ENCODE data around the gene SIRT6. TPM values are rescaled to one million over a fixed set of nuclear protein-coding genes. Genes with fewer than 3 reads are reported as not detected.
"Not testable (repeated sequence)": the region's sequence is repeated elsewhere in the genome, so short reads cannot be mapped to it uniquely, and the experiment has no call there.

SIRT6 gene
- total RNA-seq, 4 donors from 2014 or later = 18.7 to 39.8 (median 32.9) TPM

DNA sequence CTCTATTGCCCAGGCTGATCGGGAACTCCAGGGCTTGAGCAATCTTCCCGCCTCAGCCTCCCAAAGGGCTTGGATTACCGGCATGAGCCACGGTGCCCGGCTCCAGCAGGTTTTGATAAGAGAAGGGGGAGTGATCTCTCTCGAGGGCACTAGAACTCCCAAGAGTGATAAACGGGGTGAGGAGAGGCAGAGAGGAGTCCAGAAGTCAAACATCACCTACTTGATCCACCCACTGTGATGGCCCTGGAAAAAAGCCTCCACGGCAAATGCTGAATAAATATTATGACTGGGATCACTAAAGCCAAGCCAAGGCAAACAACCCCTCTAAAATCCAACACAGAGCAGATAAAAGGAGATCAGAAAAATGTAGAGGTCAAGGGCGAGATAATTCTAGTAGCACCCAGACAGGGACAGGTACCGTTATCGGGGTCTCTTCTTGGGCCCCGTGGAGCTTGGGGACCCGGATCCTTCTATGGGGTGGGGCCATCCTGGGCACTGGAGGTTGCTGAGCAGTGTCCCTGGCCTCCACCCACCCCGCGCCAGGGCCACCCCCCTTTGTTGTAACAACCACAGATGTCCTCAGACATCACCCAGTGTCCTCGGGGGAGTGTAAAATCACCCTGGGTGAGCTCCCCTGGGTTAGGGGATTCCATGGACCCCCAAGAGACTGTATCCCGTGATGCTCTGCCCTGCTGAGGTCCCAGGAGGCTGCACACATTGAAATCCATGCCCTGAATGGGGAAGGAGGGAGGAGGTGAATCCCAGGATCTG, 32.7 kb downstream of the SIRT6 start:
- 71 to 74% methylated on average over 17 of the region's 17 CpGs for WGBS, 2 donors

DNA sequence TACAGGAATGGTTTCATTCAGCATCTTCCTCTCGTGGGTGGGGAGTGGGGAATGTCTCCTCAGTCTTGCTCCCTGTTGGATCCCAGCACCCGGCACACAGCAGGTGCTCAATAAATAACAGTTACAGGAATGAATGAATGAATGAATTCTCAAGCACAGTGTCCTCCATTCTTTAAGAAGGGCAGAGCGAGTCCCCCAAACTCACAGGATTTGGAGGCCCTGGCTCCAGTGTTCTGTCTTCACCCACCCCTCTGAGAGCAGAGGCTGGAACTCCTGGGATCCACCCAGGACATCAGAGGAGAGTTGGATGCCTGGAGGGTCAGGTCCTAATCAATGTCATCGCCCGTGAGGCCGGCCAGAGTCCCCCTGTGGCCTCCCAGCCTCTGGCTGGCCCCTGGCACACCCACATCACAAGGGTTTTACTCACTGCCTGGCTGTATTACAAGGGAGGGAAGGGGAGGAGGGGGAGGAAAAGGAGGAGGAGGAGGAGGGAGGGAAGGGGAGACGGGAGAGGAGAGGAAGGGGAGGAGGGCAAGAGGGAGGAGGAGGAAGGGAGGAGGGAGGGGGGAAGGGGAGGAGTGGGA, 37.6 kb downstream of the SIRT6 start:
- no peak for DNase-seq (ENCODE audit: low spot score in 2 of 2)
- TF ChIP-seq, protein P1, sequence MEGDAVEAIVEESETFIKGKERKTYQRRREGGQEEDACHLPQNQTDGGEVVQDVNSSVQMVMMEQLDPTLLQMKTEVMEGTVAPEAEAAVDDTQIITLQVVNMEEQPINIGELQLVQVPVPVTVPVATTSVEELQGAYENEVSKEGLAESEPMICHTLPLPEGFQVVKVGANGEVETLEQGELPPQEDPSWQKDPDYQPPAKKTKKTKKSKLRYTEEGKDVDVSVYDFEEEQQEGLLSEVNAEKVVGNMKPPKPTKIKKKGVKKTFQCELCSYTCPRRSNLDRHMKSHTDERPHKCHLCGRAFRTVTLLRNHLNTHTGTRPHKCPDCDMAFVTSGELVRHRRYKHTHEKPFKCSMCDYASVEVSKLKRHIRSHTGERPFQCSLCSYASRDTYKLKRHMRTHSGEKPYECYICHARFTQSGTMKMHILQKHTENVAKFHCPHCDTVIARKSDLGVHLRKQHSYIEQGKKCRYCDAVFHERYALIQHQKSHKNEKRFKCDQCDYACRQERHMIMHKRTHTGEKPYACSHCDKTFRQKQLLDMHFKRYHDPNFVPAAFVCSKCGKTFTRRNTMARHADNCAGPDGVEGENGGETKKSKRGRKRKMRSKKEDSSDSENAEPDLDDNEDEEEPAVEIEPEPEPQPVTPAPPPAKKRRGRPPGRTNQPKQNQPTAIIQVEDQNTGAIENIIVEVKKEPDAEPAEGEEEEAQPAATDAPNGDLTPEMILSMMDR (IDR thresholded peaks at IDR 0.05) = no peak
- H3K4me3 ChIP-seq (ENCODE audit: low read depth, poor library complexity, severe bottlenecking) = no peak overlapping the region
- 32 to 37% methylated on average over 7 of the region's 7 CpGs for WGBS, 2 donors
- intact Hi-C loops (cut with DNase I; ENCODE audit: low total_unique reads) = loop anchor here (10.0 kb wide), 1 partner anchor 60 kb away; no protein-coding TSS in a partner anchor

More for the DNA sequence above, 32.7 kb downstream of the SIRT6 start:
- no peak for DNase-seq (ENCODE audit: low spot score in 2 of 2)
- no peak for TF ChIP-seq POLR2A (IDR thresholded peaks at IDR 0.05)
- TF ChIP-seq, protein P1 (IDR thresholded peaks at IDR 0.05) = no peak
- H3K4me3 ChIP-seq (ENCODE audit: low read depth, poor library complexity, severe bottlenecking) = no peak overlapping the region
- intact Hi-C loops (cut with DNase I; ENCODE audit: low total_unique reads) = loop anchor here (10.0 kb wide), 1 partner anchor 55 kb away; no protein-coding TSS in a partner anchor

DNA sequence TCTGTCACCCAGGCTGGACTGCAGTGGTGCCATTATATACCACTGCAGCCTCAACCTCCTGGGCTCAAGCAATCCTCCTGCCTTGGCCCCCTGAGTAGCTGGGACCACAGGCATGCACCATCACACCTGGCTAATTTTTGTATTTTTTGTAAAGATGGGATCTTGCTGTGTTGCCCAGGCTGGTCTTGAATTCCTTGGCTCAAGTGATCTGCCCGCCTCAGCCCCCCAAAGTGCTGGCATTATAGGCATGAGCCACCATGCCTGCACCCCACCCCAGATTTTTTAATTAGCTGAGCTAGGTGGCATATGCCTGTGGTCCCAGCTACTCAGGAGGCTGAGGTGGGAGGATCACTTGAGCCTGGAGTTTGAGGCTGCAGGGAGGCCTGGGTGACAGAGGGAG, 39.4 kb downstream of the SIRT6 start:
- intact Hi-C loops (cut with DNase I; ENCODE audit: low total_unique reads) = loop anchor here (10.0 kb wide), 1 partner anchor 62 kb away; no protein-coding TSS in a partner anchor
- DNase-seq (ENCODE audit: low spot score in 2 of 2); H3K4me3 ChIP-seq (ENCODE audit: low read depth, poor library complexity, severe bottlenecking): not testable (repeated sequence)
- 50 to 76% methylated on average over 1 of the region's 1 CpG for WGBS, 2 donors

DNA sequence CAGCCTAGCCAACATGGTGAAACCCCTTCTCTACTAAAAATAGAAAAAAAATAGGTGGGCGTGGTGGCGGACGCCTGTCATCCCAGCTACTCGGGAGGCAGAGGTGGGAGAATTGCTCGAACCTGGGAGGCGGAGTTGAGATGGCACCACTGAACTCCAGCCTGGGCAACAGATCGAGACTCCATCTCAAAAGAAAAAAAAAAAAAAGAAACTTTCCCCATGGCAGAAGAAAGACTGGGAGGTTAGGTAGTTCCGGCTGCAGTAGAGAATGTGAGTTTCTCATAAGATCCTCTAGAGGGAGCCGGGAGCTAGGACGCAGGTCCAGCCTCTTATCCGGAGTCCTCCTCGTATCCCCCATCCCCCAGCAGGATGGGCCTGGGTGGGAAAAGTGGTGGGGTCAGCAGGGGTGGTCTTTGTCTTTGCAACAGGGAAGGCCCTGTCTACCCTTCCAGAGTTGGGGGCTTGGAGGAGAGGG, 42.1 kb downstream of the SIRT6 start:
- intact Hi-C loops (cut with DNase I; ENCODE audit: low total_unique reads) = loop anchor here (10.0 kb wide), 1 partner anchor 65 kb away; no protein-coding TSS in a partner anchor
- DNase-seq (ENCODE audit: low spot score in 2 of 2) = no peak
- no peak overlapping the region for H3K4me3 ChIP-seq (ENCODE audit: low read depth, poor library complexity, severe bottlenecking)
- TF ChIP-seq, protein P1 (IDR thresholded peaks at IDR 0.05) = no peak
- TF ChIP-seq POLR2A (IDR thresholded peaks at IDR 0.05) = no peak
- WGBS, 2 donors = 20 to 23% methylated on average over 12 of the region's 12 CpGs

DNA sequence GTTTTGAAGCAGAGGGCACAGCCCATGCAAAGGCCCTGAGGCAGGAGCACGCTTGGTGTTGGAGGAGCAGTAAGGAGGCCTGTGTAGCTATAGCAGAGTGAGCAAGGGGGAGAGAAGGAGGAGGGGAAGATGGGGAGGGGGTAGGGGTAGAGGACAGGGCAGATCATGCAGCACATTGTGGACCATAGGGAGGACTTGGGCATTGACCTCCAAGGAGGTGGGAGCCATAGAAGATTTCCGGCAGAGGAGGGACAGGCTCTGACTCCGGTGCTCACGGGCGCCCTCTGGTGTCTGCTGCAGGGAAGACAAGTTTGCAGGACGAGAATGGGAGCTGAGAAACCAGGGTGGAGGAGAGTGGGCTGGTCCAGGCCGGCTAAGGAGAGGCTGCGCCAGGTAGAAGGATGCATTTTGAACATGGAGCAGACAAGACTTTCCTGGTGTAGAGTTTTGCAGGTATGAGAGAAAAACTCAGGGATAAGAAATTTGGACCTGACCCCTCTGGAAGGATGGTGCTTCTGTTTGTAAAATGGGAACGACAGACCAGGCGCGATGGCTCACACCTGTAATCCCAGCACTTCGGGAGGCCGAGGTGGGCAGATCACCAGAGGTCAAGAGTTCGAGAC, 42.6 kb downstream of the SIRT6 start:
- intact Hi-C loops (cut with DNase I; ENCODE audit: low total_unique reads) = loop anchor here (10.0 kb wide), 1 partner anchor 65 kb away; no protein-coding TSS in a partner anchor
- no peak overlapping the region for H3K4me3 ChIP-seq (ENCODE audit: low read depth, poor library complexity, severe bottlenecking)
- DNase-seq (ENCODE audit: low spot score in 2 of 2) = peak; percentile 69 to 97
- WGBS, 2 donors = 30 to 33% methylated on average over 14 of the region's 14 CpGs
- no peak for TF ChIP-seq POLR2A (IDR thresholded peaks at IDR 0.05)
- TF ChIP-seq, protein P1 (IDR thresholded peaks at IDR 0.05) = no peak

DNA sequence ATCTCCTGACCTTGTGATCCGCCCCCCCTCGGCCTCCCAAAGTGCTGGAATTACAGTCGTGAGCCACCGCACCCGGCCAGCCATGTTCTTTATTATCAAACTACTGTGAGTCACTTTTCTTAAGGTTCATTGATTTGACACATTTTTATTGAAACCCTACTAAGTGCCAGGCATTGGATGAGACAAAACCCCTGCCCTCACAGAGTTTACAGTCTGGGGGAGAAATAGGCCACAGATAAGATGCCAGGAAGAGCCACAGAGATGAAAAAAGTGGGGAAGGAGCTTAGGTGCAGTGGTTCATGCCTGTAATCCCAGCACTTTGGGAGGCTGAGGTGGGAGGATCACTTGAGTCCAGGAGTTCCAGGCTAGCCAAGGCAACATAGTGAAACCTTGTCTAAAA, 43.9 kb downstream of the SIRT6 start:
- WGBS, 2 donors = 85 to 86% methylated on average over 5 of the region's 5 CpGs
- TF ChIP-seq POLR2A (IDR thresholded peaks at IDR 0.05) = no peak
- TF ChIP-seq, protein P1 (IDR thresholded peaks at IDR 0.05) = no peak
- intact Hi-C loops (cut with DNase I; ENCODE audit: low total_unique reads) = no loop called here
- no peak overlapping the region for H3K4me3 ChIP-seq (ENCODE audit: low read depth, poor library complexity, severe bottlenecking)
- no peak for DNase-seq (ENCODE audit: low spot score in 2 of 2)

Measured in lower leg skin (tissue), 4 donors.